K562 (cell line): ENCODE results near the gene BCL2L15. TPM values are rescaled to one million over a fixed set of nuclear protein-coding genes. Genes with fewer than 3 reads are reported as not detected.
A peak's percentile ranks its signal among the peaks of the same experiment; 100 is the strongest.

ENCODE experiments used
- ATF7 ChIP-seq: fragments of 450-650 bp; IDR thresholded peaks from 2 replicates; pipeline ENCODE4 v1.7.1; 2014; ENCODE audit warnings: mild to moderate bottlenecking, moderate library complexity
- FIP1L1 ChIP-seq: fragments of 200-400 bp; formaldehyde crosslinking; IDR thresholded peaks from 2 replicates; pipeline ENCODE4 v1.6.1; 2018; ENCODE audit warnings: mild to moderate bottlenecking, low read depth, low read length; ENCODE audit not compliant: poor library complexity, severe bottlenecking
- HDAC6 ChIP-seq: IDR thresholded peaks from 2 replicates; pipeline ENCODE4 v1.6.1; 2012; ENCODE audit warnings: low read depth, mild to moderate bottlenecking, control low read depth, inconsistent platforms, low read length, moderate library complexity
- HDGF ChIP-seq: fragments of 450-650 bp; IDR thresholded peaks from 2 replicates; pipeline ENCODE4 v1.6.1; 2016
- KLF16 ChIP-seq: IDR thresholded peaks from 2 replicates; pipeline ENCODE4 v1.6.1; 2016; ENCODE audit warnings: antibody characterized with exemption
- KLF6 ChIP-seq: fragments of 250-450 bp; sonication (Bioruptor Pico); IDR thresholded peaks from 2 replicates; pipeline ENCODE4 v1.4.0; 2020; ENCODE audit warnings: mild to moderate bottlenecking, moderate library complexity, borderline replicate concordance
- MAFG ChIP-seq: fragments of 450-650 bp; conservative IDR thresholded peaks from 2 replicates; pipeline ENCODE4 v1.6.1; 2016; ENCODE audit warnings: missing genetic modification characterization, missing compliant biosample characterization
- MEIS2 ChIP-seq: fragments of 450-650 bp; IDR thresholded peaks from 2 replicates; pipeline ENCODE4 v1.6.1; 2014; ENCODE audit warnings: mild to moderate bottlenecking; ENCODE audit not compliant: partially characterized antibody
- NFE2 ChIP-seq: IDR thresholded peaks from 2 replicates; pipeline ENCODE4 v1.6.1; 2014; ENCODE audit warnings: antibody characterized with exemption, low read depth
- POLR3A ChIP-seq: IDR thresholded peaks from 2 replicates; pipeline ENCODE4 v1.6.1; 2011; ENCODE audit warnings: borderline replicate concordance, mild to moderate bottlenecking, moderate library complexity; ENCODE audit not compliant: insufficient read length, insufficient read depth; ENCODE audit errors: extremely low read depth
- RBM15 ChIP-seq: fragments of 200-400 bp; formaldehyde crosslinking; IDR thresholded peaks from 2 replicates; pipeline ENCODE4 v1.6.1; 2018; ENCODE audit warnings: mild to moderate bottlenecking, low read length, moderate library complexity; ENCODE audit not compliant: insufficient read depth
- SMARCA4 ChIP-seq: fragments of 450-650 bp; IDR thresholded peaks from 2 replicates; pipeline ENCODE4 v1.6.1; 2016
- SRSF1 ChIP-seq: fragments of 200-400 bp; formaldehyde crosslinking; IDR thresholded peaks from 2 replicates; pipeline ENCODE4 v1.6.1; 2017; ENCODE audit warnings: mild to moderate bottlenecking, low read depth, low read length, moderate library complexity
- TBP ChIP-seq: optimal IDR thresholded peaks from 2 replicates; pipeline ENCODE3; 2011; ENCODE audit warnings: low read depth, low read length, improper control_type of control experiment
- ZFP30 ChIP-seq: fragments of 250-450 bp; sonication (Bioruptor Pico); IDR thresholded peaks from 2 replicates; pipeline ENCODE4 v1.8.0; 2022; ENCODE audit warnings: moderate library complexity, mild to moderate bottlenecking, inconsistent platforms, borderline replicate concordance
- ZNF384 ChIP-seq: IDR thresholded peaks from 2 replicates; pipeline ENCODE4 v1.6.1; 2012; ENCODE audit warnings: low read depth, low read length, improper control_type of control experiment
- ZNF764 ChIP-seq: fragments of 250-450 bp; sonication (Bioruptor Pico); IDR thresholded peaks from 2 replicates; pipeline ENCODE4 v1.4.0; 2020; ENCODE audit warnings: low read depth, mild to moderate bottlenecking, moderate library complexity
- ZNF79 ChIP-seq: fragments of 250-450 bp; sonication (Bioruptor Pico); IDR thresholded peaks from 2 replicates; pipeline ENCODE4 v1.4.0; 2020; ENCODE audit warnings: low read depth, mild to moderate bottlenecking, moderate library complexity
- polyA plus RNA-seq, 8 experiments: library from polyadenylated mRNA; depleted of rRNA in 4 of 8; stranded (reverse) in 5 of 8; unstranded in 3 of 8; fragments of >200 nt; fragmentation: Nextera tagmentation in 2 of 8; fragmentation: Illumina TruSeq in 1 of 8; extraction: Ambion mirVana in 2 of 8; extraction: Trizol in 1 of 8; gene quantifications; 2 replicates each; pipeline versions ENCODE4 v1.2.1 to v1.2.3, GENCODE V29; 2011 to 2014; ENCODE audit warnings: inconsistent platforms in 1 of 8, missing spikeins in 1 of 8
- total RNA-seq, 7 experiments: library from RNA; depleted of rRNA in 6 of 7; stranded (reverse); fragments of >200 nt in 6 of 7; fragmentation: Illumina TruSeq in 2 of 7; extraction: Trizol in 2 of 7; gene quantifications; 2 replicates each; pipeline versions ENCODE4 v1.2.1 to v1.2.3, GENCODE V29; 2011 to 2021; ENCODE audit warnings: low replicate concordance in 1 of 7
- TF ChIP-seq, protein P1 (sequence below): sonication (generic); formaldehyde crosslinking; IDR thresholded peaks from 2 replicates; pipeline ENCODE4 v1.8.0; 2022; ENCODE audit warnings: mild to moderate bottlenecking, missing genetic modification reagents
- TF ChIP-seq, protein P2 (sequence below): fragments of 450-650 bp; IDR thresholded peaks from 2 replicates; pipeline ENCODE4 v1.7.0; 2016; ENCODE audit warnings: borderline replicate concordance
- TF ChIP-seq, protein P3 (sequence below), 2 experiments: fragments of 450-650 bp in 1 of 2; IDR thresholded peaks; 2 replicates each; pipeline ENCODE4 v1.6.1; 2011 to 2017; ENCODE audit warnings: low read depth in 2 of 2, antibody characterized with exemption in 1 of 2, borderline replicate concordance in 1 of 2, low read length in 1 of 2, mild to moderate bottlenecking in 1 of 2, mixed read lengths in 1 of 2; ENCODE audit not compliant: control insufficient read depth in 1 of 2
- TF ChIP-seq, protein P4 (sequence below): sonication (generic); formaldehyde crosslinking; IDR thresholded peaks from 2 replicates; pipeline ENCODE4 v1.8.1; 2023; ENCODE audit warnings: mild to moderate bottlenecking, missing genetic modification reagents

Gene BCL2L15
- total and polyA plus RNA-seq, 9 of the 15 experiments (the other 6 are each of a cell fraction or from before 2014, with no cell fraction given), result 0.06 to 0.42 (median 0.28) TPM; not detected in 1

DNA sequence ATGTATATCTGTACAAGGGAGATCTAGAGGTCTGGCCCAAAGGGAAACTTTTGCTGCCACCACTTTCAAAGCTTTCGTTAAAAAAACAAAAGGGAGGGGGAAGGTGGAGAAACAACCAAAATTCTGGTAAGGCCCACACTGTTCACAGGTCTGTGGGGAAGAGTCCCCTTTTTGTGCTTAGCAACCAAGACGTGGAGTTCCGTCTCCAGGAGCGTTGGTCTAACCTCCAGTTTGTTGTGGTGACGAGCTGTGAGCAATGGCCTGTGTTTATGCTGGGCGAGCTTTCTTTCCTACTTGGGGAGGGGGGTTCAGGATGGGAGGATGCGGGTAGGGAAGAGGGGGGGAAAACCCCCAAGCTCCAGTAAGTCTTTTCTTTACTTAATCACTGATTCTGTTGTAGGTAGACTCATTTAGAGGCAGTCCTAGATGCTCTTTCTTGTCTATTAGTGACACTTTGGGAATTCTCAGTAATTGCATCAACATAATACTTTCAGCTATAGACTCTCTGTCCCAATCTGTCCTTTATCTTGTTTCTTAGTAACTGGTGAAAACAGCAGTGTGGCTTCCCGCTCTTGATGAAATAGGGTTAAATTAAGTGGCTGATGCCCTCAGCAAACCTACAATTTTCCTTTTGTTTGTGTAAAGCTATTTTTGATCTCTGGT, 43.2 kb upstream of the BCL2L15 start (continued):
- TF ChIP-seq ATF7 (peak; percentile 79), MAFG (tag) (no peak), ZFP30 (CRISPR knock-in tag) (no peak), HDAC6 (no peak), ZNF384 (no peak), ZNF79 (CRISPR knock-in tag) (no peak), MEIS2 (no peak), KLF6 (CRISPR knock-in tag) (no peak), NFE2 (no peak), RBM15 (no peak), SRSF1 (no peak), KLF16 (0 out of 2 replicates have a peak, but pooled peaks have one; percentile 11), FIP1L1 (no peak), ZNF764 (CRISPR knock-in tag) (no peak), HDGF (no peak), TBP (peak; percentile 35), POLR3A (no peak), SMARCA4 (no peak)
- TF ChIP-seq, protein P1, sequence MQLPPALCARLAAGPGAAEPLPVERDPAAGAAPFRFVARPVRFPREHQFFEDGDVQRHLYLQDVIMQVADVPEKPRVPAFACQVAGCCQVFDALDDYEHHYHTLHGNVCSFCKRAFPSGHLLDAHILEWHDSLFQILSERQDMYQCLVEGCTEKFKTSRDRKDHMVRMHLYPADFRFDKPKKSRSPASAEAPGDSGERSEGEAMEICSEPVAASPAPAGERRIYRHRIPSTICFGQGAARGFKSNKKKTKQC (CRISPR knock-in tag), result no peak
- TF ChIP-seq, protein P2, sequence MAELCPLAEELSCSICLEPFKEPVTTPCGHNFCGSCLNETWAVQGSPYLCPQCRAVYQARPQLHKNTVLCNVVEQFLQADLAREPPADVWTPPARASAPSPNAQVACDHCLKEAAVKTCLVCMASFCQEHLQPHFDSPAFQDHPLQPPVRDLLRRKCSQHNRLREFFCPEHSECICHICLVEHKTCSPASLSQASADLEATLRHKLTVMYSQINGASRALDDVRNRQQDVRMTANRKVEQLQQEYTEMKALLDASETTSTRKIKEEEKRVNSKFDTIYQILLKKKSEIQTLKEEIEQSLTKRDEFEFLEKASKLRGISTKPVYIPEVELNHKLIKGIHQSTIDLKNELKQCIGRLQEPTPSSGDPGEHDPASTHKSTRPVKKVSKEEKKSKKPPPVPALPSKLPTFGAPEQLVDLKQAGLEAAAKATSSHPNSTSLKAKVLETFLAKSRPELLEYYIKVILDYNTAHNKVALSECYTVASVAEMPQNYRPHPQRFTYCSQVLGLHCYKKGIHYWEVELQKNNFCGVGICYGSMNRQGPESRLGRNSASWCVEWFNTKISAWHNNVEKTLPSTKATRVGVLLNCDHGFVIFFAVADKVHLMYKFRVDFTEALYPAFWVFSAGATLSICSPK, result no peak
- TF ChIP-seq, protein P3, sequence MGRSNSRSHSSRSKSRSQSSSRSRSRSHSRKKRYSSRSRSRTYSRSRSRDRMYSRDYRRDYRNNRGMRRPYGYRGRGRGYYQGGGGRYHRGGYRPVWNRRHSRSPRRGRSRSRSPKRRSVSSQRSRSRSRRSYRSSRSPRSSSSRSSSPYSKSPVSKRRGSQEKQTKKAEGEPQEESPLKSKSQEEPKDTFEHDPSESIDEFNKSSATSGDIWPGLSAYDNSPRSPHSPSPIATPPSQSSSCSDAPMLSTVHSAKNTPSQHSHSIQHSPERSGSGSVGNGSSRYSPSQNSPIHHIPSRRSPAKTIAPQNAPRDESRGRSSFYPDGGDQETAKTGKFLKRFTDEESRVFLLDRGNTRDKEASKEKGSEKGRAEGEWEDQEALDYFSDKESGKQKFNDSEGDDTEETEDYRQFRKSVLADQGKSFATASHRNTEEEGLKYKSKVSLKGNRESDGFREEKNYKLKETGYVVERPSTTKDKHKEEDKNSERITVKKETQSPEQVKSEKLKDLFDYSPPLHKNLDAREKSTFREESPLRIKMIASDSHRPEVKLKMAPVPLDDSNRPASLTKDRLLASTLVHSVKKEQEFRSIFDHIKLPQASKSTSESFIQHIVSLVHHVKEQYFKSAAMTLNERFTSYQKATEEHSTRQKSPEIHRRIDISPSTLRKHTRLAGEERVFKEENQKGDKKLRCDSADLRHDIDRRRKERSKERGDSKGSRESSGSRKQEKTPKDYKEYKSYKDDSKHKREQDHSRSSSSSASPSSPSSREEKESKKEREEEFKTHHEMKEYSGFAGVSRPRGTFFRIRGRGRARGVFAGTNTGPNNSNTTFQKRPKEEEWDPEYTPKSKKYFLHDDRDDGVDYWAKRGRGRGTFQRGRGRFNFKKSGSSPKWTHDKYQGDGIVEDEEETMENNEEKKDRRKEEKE (IDR thresholded peaks at IDR 0.05; ENCODE audit: borderline replicate concordance in 1 of 2, control insufficient read depth in 1 of 2, low read depth in 2 of 2, low read length in 1 of 2), result no peak
- TF ChIP-seq, protein P4, sequence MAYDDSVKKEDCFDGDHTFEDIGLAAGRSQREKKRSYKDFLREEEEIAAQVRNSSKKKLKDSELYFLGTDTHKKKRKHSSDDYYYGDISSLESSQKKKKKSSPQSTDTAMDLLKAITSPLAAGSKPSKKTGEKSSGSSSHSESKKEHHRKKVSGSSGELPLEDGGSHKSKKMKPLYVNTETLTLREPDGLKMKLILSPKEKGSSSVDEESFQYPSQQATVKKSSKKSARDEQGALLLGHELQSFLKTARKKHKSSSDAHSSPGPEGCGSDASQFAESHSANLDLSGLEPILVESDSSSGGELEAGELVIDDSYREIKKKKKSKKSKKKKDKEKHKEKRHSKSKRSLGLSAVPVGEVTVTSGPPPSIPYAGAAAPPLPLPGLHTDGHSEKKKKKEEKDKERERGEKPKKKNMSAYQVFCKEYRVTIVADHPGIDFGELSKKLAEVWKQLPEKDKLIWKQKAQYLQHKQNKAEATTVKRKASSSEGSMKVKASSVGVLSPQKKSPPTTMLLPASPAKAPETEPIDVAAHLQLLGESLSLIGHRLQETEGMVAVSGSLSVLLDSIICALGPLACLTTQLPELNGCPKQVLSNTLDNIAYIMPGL (CRISPR knock-in tag), result no peak
